Type B pancreatic cell (in vitro differentiated cells): ENCODE data around the gene STXBP5. TPM values are rescaled to one million over a fixed set of nuclear protein-coding genes. Genes with fewer than 3 reads are reported as not detected.
"Not testable (repeated sequence)": the region's sequence is repeated elsewhere in the genome, so short reads cannot be mapped to it uniquely, and the experiment has no call there.

Experiments
- DNase-seq: peaks from one replicate; pipeline ENCODE4 v3.0.0; 2021; ENCODE audit warnings: mixed read lengths; ENCODE audit not compliant: unreplicated experiment; ENCODE audit errors: extremely low spot score
- H3K27ac Mint-ChIP-seq: 2 replicates; pipeline ENCODE4 v1.8.0; 2021; ENCODE audit warnings: mild to moderate bottlenecking, mixed read lengths
- H3K27me3 Mint-ChIP-seq: 2 replicates; pipeline ENCODE4 v1.8.0; 2021; ENCODE audit warnings: mixed read lengths
- H3K36me3 Mint-ChIP-seq: 2 replicates; pipeline ENCODE4 v1.8.0; 2021; ENCODE audit warnings: mixed read lengths
- H3K4me1 Mint-ChIP-seq: one replicate; pipeline ENCODE4 v1.8.0; 2021; ENCODE audit warnings: mixed read lengths; ENCODE audit not compliant: unreplicated experiment
- H3K4me3 Mint-ChIP-seq: 2 replicates; pipeline ENCODE4 v1.8.0; 2021; ENCODE audit warnings: mild to moderate bottlenecking, mixed read lengths
- H3K9me3 Mint-ChIP-seq: 2 replicates; pipeline ENCODE4 v1.8.0; 2021; ENCODE audit warnings: mixed read lengths
- total RNA-seq: library from RNA; stranded (reverse); gene quantifications from 2 replicates; pipeline ENCODE4 v1.2.1, GENCODE V29; 2021; ENCODE audit warnings: low replicate concordance
- TF ChIP-seq, protein P1 (sequence below): fragments of 200-600 bp; sonication (generic); conservative IDR thresholded peaks from 2 replicates; pipeline ENCODE4 v1.5.0; 2021; ENCODE audit warnings: antibody characterized with exemption, mild to moderate bottlenecking

Gene STXBP5
- total RNA-seq, 1 donor from 2014 or later = 21.0 TPM

DNA sequence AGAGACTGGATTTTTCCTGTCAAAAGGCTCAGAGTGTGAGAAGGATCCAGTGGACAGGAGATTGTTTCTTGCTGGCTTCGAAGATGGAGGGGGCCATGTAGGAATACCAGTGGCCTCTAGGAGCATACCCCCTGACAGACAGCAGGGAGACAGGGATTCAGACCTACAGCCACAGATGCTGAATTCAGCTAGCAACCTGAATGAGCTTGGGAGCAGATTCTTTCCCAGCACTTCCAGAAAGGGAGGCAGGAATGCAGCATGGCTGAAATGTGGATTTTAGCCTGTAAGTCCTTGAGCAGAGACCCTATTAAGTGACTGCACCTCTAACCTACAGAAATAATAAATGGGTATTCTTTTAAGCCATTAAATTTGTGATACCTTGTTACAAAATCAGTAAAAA is 44.6 kb downstream of the STXBP5 start:
- H3K4me3 Mint-ChIP-seq = no peak overlapping the region
- H3K9me3 Mint-ChIP-seq = peaks cover 11% of the 10 kb centered on the region
- peaks cover 38% of the 10 kb centered on the region for H3K36me3 Mint-ChIP-seq
- no peak for DNase-seq
- H3K27me3 Mint-ChIP-seq = no peaks in the 10 kb centered on the region
- TF ChIP-seq, protein P1, sequence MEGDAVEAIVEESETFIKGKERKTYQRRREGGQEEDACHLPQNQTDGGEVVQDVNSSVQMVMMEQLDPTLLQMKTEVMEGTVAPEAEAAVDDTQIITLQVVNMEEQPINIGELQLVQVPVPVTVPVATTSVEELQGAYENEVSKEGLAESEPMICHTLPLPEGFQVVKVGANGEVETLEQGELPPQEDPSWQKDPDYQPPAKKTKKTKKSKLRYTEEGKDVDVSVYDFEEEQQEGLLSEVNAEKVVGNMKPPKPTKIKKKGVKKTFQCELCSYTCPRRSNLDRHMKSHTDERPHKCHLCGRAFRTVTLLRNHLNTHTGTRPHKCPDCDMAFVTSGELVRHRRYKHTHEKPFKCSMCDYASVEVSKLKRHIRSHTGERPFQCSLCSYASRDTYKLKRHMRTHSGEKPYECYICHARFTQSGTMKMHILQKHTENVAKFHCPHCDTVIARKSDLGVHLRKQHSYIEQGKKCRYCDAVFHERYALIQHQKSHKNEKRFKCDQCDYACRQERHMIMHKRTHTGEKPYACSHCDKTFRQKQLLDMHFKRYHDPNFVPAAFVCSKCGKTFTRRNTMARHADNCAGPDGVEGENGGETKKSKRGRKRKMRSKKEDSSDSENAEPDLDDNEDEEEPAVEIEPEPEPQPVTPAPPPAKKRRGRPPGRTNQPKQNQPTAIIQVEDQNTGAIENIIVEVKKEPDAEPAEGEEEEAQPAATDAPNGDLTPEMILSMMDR = no peak
- no peak overlapping the region for H3K27ac Mint-ChIP-seq
- H3K4me1 Mint-ChIP-seq = no peaks in the 10 kb centered on the region

DNA sequence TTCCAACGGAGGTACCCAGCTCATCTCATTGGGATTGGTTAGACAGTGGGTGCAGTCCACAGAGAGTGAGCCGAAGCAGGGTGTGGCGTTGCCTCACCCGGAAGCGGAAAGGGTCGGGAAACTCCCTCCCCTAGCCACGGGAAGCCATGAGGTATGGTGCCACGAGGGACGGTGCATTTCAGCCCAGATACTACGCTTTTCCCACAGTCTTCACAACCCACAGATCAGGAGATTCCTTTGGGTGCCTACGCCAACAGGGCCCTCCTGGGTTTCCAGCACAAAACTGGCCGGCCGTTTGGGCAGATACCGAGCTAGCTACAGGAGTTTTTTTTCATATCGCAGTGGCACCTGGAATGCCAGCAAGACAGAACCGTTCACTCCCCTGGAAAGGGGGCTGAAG is 46.9 kb downstream of the STXBP5 start:
- no peak overlapping the region for H3K27ac Mint-ChIP-seq
- no peak for DNase-seq
- no peaks in the 10 kb centered on the region for H3K27me3 Mint-ChIP-seq
- H3K9me3 Mint-ChIP-seq = peaks cover 11% of the 10 kb centered on the region
- TF ChIP-seq, protein P1 = no peak
- no peaks in the 10 kb centered on the region for H3K4me1 Mint-ChIP-seq
- peaks cover 43% of the 10 kb centered on the region for H3K36me3 Mint-ChIP-seq
- H3K4me3 Mint-ChIP-seq = no peak overlapping the region

DNA sequence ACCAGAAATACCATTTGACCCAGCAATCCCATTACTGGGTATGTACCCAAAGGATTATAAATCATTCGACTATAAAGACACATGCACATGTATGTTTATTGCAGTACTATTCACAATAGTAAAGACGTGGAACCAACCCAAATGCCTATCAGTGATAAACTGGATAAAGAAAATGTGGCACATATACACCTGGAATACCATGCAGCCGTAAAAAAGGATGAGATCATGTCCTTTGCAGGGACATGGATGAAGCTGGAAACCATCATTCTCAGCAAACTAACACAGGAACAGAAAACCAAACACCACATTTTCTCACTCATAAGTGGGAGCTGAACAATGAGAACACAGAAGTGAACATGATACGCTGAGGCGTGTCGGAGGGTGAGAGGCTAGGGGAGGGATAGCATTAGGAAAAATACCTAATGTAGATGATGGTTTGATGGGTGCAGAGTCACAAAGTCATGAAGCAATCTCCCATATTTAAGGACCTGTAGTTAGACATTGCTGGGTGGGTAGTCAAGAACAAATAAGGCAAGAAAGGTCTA is 50.8 kb downstream of the STXBP5 start:
- not testable (repeated sequence) for H3K4me1 Mint-ChIP-seq, DNase-seq, H3K4me3 Mint-ChIP-seq, H3K27ac Mint-ChIP-seq, H3K27me3 Mint-ChIP-seq
- peaks cover 11% of the 10 kb centered on the region for H3K9me3 Mint-ChIP-seq
- H3K36me3 Mint-ChIP-seq = peaks cover 37% of the 10 kb centered on the region

DNA sequence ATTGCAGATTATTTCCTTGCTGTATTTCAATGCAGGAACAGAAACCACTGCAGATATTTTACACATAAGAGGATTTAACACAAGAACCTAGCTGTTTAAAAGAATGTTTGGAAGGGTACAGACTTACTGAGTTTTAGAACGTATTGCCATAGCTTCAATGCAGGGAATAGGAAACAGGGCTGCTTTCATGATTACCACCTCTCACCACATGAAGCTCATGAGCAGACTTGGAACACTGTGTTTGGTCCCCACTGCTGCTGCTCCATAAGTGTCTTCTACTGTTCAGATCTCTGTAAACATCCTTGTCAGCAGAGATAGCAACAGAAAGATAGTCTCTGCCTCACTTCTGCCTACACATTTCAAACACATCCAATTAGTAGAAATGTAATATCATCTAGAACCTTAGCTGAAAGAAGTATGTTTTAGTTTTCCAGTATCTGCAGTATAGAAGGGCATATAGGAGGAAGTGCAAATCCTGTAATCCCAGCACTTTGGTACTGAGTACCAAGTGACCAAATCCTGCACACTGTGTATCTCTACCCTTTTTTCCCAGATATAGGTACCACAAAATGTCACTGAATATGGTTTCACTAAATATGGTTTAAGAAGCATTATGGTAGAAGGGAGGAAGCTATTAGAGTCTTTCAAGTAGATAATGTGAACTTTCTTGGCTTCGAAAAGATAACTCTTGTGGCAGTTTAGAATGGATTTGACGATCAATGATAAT is 51.9 kb downstream of the STXBP5 start:
- no peak for DNase-seq
- no peaks in the 10 kb centered on the region for H3K27me3 Mint-ChIP-seq
- H3K27ac Mint-ChIP-seq = no peak overlapping the region
- no peak overlapping the region for H3K4me3 Mint-ChIP-seq
- TF ChIP-seq, protein P1 = no peak
- H3K36me3 Mint-ChIP-seq = peaks cover 32% of the 10 kb centered on the region
- no peaks in the 10 kb centered on the region for H3K4me1 Mint-ChIP-seq
- peaks cover 11% of the 10 kb centered on the region for H3K9me3 Mint-ChIP-seq

DNA sequence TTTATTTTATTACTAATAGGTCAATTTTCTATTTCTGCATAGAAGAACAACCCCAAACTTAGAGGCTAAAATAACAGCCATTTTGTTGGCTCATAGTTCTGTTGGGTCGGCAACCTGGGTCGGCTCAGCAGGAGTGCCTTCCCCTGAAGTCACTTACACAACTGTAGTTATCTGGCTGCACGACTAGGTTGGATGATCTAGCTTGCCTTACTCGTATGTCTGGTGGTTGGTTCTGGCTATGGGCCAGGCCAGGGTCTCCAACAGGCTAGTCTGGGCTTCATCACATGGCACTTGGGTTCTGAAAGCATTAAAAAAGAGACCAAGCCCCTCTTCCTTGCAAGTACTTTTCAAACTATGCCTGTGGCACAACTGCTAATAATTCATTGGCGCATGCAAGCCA is 53.5 kb downstream of the STXBP5 start:
- no peak for DNase-seq
- Mint-ChIP-seq H3K27me3 (no peaks in the 10 kb centered on the region), H3K36me3 (peaks cover 22% of the 10 kb centered on the region), H3K9me3 (peaks cover 5% of the 10 kb centered on the region), H3K4me3 (no peak overlapping the region), H3K4me1 (no peaks in the 10 kb centered on the region), H3K27ac (no peak overlapping the region)
- TF ChIP-seq, protein P1 = no peak

DNA sequence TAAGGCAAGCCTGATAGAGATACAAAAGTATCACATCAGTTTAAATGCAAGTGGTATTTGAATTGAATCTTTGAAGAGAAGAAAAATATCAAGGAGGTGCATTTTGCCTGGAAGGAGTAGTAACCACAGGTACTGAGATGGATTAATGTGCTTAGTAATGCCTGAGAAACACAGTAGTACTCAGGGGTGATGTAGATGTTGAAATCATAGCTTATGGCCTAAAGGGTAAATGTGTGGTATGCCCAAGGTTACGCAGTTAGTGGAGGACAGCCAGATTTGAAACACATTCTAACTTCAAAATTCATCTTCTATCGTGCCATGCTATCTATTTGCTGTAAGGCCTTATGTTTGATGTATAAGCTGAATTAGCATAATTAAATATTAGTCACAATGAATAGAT is 55.9 kb downstream of the STXBP5 start:
- Mint-ChIP-seq H3K27me3 (no peaks in the 10 kb centered on the region), H3K27ac (no peak overlapping the region), H3K4me3 (no peak overlapping the region), H3K4me1 (no peaks in the 10 kb centered on the region), H3K9me3 (no peaks in the 10 kb centered on the region), H3K36me3 (peaks cover 17% of the 10 kb centered on the region)
- no peak for DNase-seq
- TF ChIP-seq, protein P1 = no peak
